ENCODE data around the gene ZNF280C.

ZNF280C gene

GRCh38 chrX:130296743-130297142 is 28.0 kb upstream of the ZNF280C start:
- peak; percentile 26 for DNase-seq (ENCODE audit: extremely low read depth, low read depth)
- H3K4me3 ChIP-seq (replicated peaks; ENCODE audit: low read depth, low read length): no peak overlapping the region
- no peak for TF ChIP-seq CTCF (IDR thresholded peaks at IDR 0.05; ENCODE audit: low read depth, low read length, missing control alignments)

GRCh38 chrX:130296297-130296678 is 27.6 kb upstream of the ZNF280C start:
- no peak overlapping the region for H3K4me3 ChIP-seq (replicated peaks; ENCODE audit: low read depth, low read length)
- DNase-seq (ENCODE audit: extremely low read depth, low read depth): no peak
- TF ChIP-seq CTCF (IDR thresholded peaks at IDR 0.05; ENCODE audit: low read depth, low read length, missing control alignments): no peak

- TF ChIP-seq CTCF (IDR thresholded peaks at IDR 0.05; ENCODE audit: low read depth, low read length, missing control alignments): no peak
- DNase-seq (ENCODE audit: extremely low read depth, low read depth): no peak
- no peak overlapping the region for H3K4me3 ChIP-seq (replicated peaks; ENCODE audit: low read depth, low read length)
Measured at GRCh38 chrX:130295519-130296296, 27.0 kb upstream of the ZNF280C start.

- no peak for TF ChIP-seq CTCF (IDR thresholded peaks at IDR 0.05; ENCODE audit: low read depth, low read length, missing control alignments)
- no peak overlapping the region for H3K4me3 ChIP-seq (replicated peaks; ENCODE audit: low read depth, low read length)
- no peak for DNase-seq (ENCODE audit: extremely low read depth, low read depth)
Measured at GRCh38 chrX:130287071-130287770, 18.5 kb upstream of the ZNF280C start.

- no peak overlapping the region for H3K4me3 ChIP-seq (replicated peaks; ENCODE audit: low read depth, low read length)
- no peak for TF ChIP-seq CTCF (IDR thresholded peaks at IDR 0.05; ENCODE audit: low read depth, low read length, missing control alignments)
- DNase-seq (ENCODE audit: extremely low read depth, low read depth): no peak
Measured at GRCh38 chrX:130285710-130286109, 17.0 kb upstream of the ZNF280C start.

- no peak overlapping the region for H3K4me3 ChIP-seq (replicated peaks; ENCODE audit: low read depth, low read length)
- TF ChIP-seq CTCF (IDR thresholded peaks at IDR 0.05; ENCODE audit: low read depth, low read length, missing control alignments): no peak
- no peak for DNase-seq (ENCODE audit: extremely low read depth, low read depth)
Measured at GRCh38 chrX:130285069-130285620, 16.4 kb upstream of the ZNF280C start.
